Activated CD4-positive, alpha-beta T cell treated with anti-CD3 and anti-CD28 coated beads for 24 hours (primary cell): ENCODE results near the gene TUT1.
"Not testable (repeated sequence)": the region's sequence is repeated elsewhere in the genome, so short reads cannot be mapped to it uniquely, and the experiment has no call there.

Source experiments
- DNase-seq, 2 donors: peaks; one replicate each; pipeline ENCODE4 v3.0.0-alpha.2; 2020; ENCODE audit warnings: low read depth in 2 of 2

TUT1 gene

DNA sequence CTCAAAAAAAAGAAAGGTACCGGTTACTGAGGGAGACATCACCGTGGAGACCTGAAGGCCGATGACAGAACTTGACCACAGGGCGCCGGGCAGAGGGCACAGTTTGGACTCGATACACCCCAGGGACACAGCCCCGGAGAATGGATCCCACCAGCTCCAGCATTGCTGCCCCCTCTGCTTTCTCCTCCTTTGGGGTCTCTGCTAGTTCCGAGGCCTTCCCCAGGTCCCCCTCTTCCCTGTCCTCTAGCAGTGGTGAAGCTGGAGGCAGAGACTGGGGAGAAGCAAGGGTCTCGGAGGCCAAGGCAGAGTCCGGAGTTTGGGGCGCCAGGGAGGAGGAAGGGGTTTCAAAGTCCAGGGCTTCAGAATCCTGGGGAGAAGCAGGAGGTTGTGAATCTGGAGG, 12.8 kb downstream of the TUT1 start:
- no peak for DNase-seq

DNA sequence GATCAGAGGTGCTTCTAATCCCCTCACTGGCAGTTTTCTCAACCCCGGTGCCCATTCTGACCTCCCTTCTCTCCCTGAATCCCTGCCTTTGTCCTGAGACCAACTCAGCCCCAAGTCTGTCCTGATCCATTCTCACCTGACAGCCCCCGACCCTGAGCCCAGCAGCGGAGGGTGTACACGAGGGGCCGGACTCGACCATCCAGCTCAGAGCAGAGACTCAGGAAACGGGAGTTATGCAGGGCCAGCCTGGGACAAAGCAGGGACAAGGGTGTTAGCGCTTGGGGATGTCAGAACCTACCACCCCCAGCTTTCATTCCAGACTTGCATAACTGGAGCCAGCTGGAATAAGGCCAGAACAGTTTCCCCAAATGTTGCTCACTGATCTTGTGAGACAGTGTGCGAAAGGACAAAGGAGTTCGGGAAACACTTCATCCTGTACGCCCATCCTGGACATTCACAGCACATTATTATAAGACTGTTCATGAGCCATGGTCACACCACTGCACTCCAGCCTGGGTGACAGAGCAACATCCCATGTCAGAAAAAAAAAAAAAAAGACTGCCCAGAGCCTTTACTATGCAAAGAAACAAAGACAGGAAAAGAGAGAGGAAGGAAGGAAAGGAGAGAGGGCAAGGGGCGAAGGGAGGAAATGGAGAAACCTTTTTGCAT, 14.1 kb downstream of the TUT1 start:
- DNase-seq: no peak

DNA sequence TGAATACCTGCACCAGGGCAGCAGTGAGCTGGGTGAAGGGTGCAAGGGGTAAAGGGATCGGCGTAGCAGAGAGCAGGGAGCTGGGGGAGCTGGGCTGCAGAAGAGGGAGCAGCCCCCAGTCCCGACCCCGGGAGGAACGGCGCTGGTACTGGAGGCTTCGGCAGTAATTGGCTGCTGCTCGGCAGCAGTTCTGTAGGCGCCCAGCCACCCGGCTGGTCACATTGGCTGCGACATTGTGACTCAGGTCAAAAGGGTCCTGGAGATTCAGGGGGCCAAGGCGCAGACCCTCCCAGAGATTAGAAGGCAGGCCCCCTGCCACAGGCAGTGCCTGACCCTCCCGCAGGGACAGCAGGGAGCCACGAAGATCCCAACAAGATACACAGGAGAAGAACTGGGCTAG, 15.5 kb downstream of the TUT1 start:
- DNase-seq: no peak

DNA sequence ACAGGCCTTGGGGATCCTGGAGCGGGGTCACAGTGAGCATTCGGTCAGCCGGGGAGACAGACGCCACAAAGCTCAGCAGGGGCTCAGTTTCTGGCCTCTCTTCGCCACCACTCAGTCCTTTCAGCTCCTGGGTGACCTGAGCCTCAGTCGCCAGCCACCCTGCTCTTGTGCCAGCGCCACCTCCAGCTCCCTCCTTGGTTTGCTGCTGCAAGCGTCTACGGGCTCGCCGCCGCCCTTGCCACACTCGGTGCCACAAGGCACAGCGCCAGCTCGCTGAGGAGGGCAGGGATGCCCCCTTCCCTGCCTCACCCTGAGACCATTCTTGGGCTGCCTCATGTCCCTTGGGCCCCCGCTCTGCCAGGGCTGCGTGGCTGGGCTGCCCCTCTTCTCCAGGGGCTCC, 16.2 kb downstream of the TUT1 start:
- DNase-seq: no peak

DNA sequence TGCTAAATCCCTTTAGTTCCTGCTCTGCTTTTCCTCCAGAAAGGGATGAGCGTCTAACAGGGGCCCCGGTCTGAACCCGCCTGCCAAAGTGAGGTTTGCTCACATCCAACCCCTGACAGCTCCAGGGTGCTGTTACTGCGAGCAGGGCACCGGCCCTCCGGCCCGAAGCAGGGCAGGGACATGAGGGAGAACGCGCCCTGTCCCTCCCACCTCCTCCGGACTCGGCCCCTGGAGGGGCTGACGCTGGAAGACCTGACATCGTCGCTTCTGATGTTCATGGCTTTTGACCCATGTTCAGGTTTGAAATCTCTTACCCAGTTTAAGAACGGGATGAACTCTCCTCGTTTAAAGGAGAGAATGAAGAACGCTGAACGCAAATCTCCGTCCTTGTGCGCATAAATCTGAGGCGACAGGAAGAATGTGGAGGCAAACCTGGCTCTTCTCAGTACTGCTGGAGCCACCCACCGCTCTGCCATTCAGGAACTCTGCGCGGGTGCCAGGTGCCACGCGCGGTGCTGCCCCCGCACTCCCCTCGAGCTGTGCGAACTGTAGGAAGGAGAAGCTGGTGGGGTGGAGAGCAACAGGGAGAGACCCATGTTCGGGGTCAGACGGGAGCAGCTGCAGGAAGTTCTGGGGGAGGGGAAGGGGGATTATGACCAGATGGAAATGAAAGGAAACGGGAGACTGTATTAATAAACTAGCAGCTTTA, 16.8 kb downstream of the TUT1 start:
- DNase-seq: no peak

DNA sequence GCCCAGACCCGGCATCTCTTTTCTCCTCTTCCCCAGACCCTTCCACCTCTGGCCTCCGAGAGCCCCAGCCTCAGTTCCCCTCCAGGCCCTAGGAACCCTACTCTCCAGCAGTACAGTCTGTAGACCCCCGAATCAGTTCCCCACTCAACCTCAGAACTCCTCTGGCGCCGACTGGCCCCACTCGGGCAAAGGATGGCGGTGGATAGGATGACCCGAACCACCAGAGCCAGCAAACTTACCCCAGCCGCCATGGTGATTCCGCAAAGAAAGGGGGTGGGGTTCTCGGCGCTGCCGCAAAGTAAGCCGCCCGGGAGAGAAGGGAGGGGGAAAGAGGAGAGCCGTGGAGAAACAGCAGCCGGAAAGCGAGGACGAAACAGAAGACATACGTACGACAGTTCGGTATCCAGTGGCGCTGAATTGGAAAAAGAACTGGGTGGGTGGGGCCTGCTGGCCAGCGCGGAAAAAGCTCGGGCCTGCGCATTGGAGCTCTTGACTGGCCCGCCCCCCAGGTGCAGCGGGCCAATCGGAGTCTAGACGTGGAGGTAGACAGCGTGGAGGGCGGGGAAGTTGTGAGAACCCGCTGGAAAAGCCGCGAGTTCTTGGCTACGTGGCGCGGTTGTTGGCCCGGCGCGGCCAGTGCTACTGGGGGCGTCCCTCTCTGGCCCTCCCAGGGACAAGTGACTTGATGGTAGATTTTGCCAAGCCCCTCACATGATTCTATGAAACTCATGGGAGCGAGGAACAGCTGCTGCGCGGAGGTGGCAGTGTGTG, 17.5 kb downstream of the TUT1 start, which contains the start of gene EEF1G:
Gene EEF1G, minus strand, starts transcription at position 300 of the 771 bp plus-strand sequence. Its CDS starts 49 bp downstream, at position 251.
- DNase-seq: peak; percentile 92 to 96

DNA sequence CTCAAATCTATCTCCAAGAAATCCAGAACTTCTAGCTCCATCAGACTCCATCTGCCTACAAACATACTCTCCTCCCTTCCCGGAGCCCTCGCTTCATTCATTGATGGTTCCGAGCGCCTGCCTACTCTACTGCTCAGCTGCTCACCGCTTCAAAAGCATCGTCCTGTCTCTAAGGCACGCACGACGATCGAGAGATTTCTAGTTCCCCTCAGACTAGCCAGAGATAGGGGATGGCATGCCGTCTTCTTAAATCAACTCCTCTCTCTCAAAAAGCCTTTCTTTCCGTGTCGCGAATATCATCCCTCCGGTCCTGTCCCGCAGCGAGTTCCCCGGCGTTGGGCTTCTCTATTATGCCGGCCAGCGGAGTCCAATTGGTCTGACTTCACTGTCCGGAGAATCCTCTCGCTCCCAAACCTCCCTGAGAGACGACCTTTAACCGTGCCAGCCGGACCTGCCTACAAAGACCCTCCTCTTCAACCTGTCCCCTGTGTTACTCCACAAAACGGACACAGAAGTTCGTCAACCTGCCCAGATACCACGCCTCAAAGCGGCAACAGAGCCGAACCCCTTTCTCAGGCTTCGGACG, 18.2 kb downstream of the TUT1 start:
- DNase-seq: no peak

DNA sequence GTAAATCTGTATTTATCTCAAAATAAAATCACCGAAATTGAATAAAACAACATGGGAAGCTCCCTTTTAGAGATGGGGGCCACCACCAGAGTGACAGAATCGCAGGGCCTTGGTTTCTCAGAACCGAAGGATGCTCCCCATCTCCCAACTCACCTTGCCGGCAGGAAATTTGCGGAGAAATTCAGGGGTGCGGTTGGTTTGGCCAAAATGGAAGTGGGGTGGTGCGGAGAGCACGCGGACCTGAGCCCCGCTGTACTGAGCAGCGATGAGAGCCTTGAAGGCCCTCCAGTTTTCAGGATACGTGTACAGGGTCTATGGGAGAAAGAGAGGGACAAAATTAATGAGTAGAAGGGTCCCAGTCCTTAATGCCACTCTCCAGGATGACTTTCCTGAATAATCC, 18.9 kb downstream of the TUT1 start:
- no peak for DNase-seq

DNA sequence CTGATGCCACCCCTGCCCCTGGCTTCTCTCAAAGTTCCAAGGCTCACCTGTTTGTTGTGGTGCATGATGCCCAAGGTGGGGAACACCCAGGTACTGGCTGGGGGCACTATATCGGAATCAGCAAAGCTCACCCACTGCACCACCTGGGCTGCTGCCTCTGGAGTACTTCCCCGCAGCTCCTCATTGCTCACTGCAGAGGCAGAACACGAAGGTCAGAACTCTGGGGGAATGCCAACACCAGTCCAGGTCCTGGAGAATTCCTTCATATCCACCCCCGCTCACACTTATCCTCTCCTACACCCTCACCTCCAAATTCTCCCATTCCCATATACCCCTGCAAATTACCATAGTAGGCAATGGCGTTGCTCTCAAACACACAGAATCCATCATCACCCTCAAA, 19.8 kb downstream of the TUT1 start:
- DNase-seq: not testable (repeated sequence)

DNA sequence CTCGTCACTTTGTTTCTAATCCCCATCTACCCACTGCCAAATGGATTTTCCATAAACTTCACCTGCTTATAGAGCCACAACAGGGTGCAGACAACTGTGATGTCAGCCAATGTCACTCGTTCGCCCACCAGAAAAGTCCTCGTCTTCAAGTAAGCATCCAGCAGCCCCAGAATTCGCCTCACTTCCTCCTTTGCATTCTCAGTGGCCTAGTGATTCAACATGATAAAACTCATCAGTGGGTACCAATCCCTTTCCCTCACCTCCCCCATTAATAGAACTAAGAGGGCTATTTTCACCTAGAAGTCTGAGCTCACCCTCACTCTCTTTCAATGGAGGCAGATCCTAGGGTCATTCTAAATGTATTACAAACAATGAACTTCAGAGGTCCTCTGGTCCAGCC, 20.4 kb downstream of the TUT1 start:
- not testable (repeated sequence) for DNase-seq

DNA sequence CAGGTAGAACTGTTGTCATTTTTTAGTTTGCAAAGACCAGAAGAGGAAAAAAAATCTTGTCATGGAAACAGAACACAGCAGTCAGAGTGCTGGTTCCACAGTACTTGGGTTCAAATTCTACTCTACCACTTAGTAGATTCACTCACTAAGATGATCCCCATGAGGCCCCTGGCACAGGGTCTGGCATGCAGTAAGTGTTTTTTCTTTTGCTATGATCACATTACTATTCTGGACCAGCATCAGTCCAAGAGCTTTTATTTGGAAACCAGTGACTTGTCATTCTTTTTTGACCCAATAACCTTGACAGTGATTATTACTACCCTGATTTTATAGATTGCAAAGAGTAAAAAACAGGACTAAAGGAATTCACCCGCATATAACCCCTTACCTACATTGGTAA, 21.7 kb downstream of the TUT1 start:
- DNase-seq: no peak

DNA sequence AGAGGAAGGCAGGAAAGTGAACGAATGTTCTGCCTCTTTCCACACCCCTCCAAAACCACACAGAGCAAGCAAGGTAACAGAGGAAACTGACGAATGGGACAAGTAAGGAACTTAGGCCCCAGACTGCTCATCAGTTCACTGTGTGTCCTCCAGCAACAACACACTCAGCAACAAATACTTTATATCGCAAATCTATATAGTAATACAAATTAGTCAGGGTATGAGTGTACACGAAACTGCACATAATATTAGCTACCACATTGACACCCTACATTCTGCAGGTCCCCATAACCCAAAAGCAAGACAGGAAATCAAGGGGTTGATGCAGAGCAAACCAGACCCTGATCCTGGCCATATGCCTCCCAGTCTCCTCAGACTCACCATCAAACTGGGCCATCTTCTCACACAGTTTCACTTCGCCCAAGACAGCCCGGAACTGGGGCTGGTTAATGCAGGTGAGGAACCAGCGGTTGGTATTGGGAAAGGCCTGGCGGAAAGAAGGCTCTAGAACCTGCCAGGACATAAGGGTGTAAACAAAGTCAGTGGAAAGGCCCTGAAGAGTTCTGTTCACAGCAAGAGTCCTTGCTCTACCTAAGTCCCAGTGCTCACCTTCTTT, 24.2 kb downstream of the TUT1 start:
- DNase-seq: no peak

DNA sequence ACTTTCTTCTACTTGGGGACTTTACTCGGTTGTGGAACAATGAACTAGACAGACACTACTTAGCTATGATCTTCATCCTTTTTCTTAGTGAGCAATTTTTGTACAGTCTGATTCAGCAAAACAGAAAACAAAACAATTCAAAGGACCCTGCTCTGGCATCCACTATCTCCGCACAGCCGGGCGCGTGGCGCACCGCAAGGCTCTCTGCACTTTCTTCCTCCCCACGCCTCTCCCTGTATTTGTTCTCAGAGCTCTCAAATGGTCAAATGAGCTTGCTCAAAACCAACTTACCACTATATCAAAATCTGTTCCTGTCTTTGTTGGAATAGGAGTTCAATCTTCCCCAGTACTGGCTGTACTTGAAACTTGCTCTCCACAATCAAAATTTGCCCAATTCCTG, 25.1 kb downstream of the TUT1 start:
- DNase-seq: no peak

DNA sequence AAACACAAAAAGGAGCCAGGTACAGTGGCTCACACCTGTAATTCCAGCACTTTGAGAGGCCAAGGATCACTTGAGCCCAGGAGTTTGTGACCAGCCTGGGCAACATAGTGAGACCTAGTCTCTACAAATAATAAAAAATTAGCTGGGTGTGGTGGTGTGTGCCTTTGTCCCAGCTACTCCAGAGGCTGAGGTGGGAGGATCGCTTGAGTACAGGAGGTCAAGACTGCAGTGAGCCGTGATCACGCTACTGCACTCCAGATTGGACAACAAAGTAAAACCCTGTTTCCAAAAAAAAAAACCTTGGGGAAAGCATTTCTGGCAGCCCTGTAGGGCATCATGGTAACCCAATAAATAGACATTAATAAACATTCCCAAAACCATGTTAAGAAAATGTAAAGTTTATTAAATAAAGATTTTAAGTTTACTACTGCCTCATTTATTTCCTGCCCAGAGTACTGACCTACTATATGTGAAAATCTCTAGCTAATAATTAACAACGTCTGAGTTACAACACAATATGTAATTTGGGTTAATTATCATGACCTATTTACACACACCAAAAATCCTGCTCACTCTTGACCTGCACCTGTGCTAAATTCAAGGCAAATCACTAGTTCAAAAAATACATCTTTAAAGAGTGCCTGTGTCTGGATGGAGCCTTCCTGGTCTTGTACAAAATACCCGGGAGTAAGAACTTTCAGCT, 26.1 kb downstream of the TUT1 start:
- DNase-seq: no peak

DNA sequence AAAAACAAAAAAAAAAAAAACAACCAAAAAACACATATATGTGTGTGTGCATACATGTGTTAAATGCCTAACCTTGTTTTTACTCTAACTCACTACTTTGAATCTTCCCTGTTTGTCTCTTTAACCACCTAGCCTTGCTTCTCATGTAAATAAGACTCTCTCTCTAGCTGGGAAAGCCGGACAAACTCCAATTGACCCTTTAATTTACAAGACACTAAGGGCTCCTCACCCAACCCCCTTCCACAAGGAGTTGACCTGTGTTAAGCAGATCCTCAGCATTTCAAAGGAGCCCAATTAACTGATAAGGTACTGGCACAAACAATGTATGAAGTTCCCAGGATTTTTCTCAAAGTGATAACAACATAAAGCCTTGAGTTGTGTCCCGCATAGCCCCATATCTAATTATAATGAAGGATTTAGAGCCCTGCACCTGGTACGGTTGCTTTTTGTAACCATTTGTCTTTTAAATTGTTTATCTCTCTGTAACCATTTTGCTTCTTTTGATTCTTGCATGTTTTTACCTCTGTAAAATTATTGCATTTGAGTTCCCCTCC, 29.6 kb downstream of the TUT1 start:
- not testable (repeated sequence) for DNase-seq

DNA sequence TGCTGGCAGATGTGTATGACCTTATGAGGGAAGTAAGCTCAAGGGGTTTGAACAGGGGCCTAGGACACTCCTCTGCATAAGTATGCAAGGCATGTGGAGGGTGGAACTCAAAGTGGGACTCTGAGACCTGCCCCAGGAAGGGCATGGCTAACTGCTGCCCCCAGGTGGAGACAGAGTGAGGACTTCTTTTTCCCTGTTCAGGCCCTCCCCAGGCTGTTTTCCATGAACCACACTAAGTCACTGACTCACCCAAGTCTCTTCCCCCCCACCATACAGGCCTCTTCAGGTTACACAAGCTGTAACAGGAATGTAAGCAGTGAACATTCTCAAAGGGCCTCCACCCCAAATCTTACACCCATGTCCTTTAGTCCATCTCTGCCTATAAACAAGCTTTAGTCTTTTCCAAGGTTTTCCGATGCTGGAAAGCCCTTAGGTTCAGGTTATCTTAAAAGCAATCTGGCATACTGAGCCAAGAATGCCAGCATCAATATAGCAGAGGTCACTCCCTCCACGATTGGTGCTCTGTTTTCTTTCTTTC, 30.7 kb downstream of the TUT1 start:
- DNase-seq: no peak

DNA sequence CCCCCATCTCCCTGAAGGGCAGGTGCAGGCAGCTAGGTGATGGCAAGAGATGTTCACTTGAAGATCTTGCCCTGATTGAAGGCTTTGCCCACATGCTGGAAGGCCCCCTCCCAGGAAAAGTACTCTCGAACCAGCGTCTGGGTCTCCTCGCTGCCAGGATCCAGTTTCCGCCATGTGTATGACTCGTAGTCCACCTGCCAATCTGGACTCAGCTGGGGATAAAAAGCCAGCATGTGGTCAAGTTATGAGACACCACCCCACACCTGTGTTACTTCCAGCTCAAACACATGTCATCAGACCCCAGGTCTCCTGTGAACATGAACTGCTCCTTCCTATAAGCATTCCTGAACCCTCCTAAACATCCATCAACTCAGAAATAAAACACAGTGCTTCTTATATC, 31.7 kb downstream of the TUT1 start:
- not testable (repeated sequence) for DNase-seq

DNA sequence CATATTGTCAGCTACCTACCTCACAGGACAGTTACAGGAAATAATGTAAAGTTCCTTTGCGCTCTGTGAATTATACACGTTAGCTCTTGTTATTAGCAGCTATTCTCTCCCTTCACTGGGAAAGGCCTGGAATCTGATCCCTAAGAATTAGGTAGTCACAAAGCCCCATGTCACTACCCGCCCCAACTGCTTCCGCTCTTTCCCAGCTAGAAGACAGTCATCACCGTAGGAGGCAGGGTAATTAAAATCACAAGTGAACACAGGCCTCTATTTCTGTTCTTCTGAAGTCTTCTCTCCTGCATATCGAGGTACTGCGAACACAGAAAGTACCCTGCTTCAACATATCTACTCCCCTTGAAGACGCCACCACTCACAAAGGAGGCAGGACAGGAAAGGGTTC, 32.1 kb downstream of the TUT1 start:
- DNase-seq: no peak

DNA sequence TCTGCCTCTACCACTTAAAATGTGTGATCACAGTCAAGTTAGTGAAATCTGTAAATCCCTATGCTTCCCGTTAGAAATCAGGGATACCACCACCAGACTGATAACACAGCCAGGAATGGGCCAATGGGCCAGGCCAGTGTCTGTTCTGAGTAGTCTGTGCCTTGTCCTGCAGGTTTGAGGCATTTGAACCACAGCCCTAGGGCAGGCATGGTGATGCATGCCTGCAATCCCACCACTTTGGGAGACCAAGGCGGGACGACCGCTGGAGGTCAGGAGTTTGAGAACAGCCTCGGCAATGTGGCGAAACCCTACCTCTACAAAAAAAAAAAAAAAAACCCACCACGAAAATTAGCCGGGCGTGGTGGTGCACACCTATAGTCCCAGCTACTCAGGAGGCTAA, 32.7 kb downstream of the TUT1 start:
- DNase-seq: no peak

DNA sequence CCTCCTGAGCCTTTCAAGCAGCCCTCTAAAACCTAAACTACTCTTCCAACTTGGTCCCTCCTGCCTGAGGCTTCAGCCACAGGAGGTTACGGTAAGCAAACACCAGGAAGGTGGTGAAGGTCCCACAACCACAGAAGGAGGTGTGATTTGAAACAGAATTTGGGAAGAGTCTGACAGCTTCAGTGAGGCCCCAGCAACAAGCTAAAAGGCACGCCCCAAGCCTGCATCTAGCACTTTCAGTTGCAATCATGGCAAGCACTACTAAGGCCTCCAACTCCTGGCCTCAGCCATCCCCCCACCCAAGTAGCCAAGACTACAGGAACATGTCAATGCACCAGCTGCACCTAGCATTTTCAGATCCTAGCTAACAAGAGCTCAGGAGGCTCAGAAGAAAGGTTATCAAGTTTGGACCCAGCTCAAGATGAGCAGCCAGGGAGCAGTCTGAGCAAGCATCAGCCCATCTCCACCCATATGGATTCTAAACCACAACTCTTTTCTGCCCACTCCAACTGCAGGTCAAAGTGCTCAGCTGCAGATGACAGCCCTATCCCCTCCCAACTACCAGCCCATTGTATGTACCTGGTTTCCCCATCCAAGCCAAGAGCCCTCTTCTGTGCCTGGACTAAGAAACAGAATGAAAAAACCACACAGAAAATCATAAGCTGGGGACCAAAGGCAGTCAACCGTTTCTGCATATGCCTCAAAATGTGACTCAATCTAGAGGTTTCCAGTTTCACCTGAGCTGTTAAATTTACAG, 34.3 kb downstream of the TUT1 start:
- no peak for DNase-seq
